Effector CD8-positive, alpha-beta T cell (primary cell): ENCODE results near the gene TUBGCP6.
A peak's percentile ranks its signal among the peaks of the same experiment; 100 is the strongest.

Experiments
- DNase-seq: peaks from one replicate; lab custom pipeline; 2025; lab: John Stamatoyannopoulos, UW

The TUBGCP6 gene

GRCh38 chr22:50196256-50196655, 48.6 kb downstream of the TUBGCP6 start:
- DNase-seq, result no peak

GRCh38 chr22:50194037-50194805, 50.6 kb downstream of the TUBGCP6 start:
- DNase-seq, result no peak

GRCh38 chr22:50193621-50194020, 51.2 kb downstream of the TUBGCP6 start:
- no peak for DNase-seq

GRCh38 chr22:50192436-50193204, 52.2 kb downstream of the TUBGCP6 start:
- DNase-seq, result peak; percentile 29

- DNase-seq, result peak; percentile 68
Measured at GRCh38 chr22:50190941-50191741, 53.7 kb downstream of the TUBGCP6 start.

- peak; percentile 70 for DNase-seq
Measured at GRCh38 chr22:50190182-50190940, 54.5 kb downstream of the TUBGCP6 start.

- no peak for DNase-seq
Measured at GRCh38 chr22:50189849-50190181, 55.0 kb downstream of the TUBGCP6 start.

- no peak for DNase-seq
Measured at GRCh38 chr22:50189184-50189848, 55.5 kb downstream of the TUBGCP6 start.

- no peak for DNase-seq
Measured at GRCh38 chr22:50188356-50188755, 56.5 kb downstream of the TUBGCP6 start.

- no peak for DNase-seq
Measured at GRCh38 chr22:50186761-50187523, 57.9 kb downstream of the TUBGCP6 start.

- no peak for DNase-seq
Measured at GRCh38 chr22:50186181-50186714, 58.6 kb downstream of the TUBGCP6 start.

GRCh38 chr22:50185375-50186087, 59.3 kb downstream of the TUBGCP6 start, which contains the start of gene TRABD:
Gene TRABD (plus strand): TSS chr22:50185913. CDS start chr22:50193061, 7,148 bp downstream.
- DNase-seq, result peak; percentile 75

- DNase-seq, result no peak
Measured at GRCh38 chr22:50184902-50185374, 59.9 kb downstream of the TUBGCP6 start.

GRCh38 chr22:50184004-50184901, 60.6 kb downstream of the TUBGCP6 start:
- no peak for DNase-seq

- DNase-seq, result no peak
Measured at GRCh38 chr22:50183141-50183971, 61.5 kb downstream of the TUBGCP6 start.

- no peak for DNase-seq
Measured at GRCh38 chr22:50182176-50183081, 62.4 kb downstream of the TUBGCP6 start.
